Measurements from ENCODE around the gene ANAPC15.

DNA sequence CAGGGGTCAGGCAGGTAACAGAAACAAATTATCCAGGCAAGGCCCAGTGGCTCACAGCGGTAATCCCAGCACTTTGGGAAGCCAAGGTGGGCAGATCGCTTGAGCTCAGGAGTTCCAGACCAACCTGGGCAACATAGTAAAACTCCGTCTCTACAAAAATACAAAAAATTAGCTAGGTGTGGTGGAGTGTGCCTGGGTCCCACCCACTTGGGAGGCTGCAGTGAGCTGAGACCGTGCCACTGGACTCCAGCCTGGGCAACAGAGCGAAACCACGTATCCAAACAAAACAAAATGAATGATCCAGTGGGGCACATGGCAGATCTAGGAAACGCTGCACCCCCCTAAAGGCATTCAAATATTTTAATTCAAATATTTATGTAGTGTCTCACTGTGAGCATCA lies 42.0 kb downstream of the ANAPC15 start:
- no peak for TF ChIP-seq POLR2A (IDR thresholded peaks at IDR 0.05)
- no peak for TF ChIP-seq CTCF (IDR thresholded peaks at IDR 0.05)
